Neuronal stem cell (in vitro differentiated cells): ENCODE results near the gene RANBP17.

Experiments
- DNase-seq: peaks from one replicate; pipeline ENCODE4 v3.0.0-alpha.2; 2013; ENCODE audit warnings: low spot score
- H2AFZ ChIP-seq: one replicate; pipeline ENCODE4 v1.6.1; 2013; ENCODE audit warnings: mild to moderate bottlenecking, low read length, inconsistent platforms
- H2AK5ac ChIP-seq: 2 replicates; pipeline ENCODE4 v1.6.1; 2013; ENCODE audit warnings: low read depth, mild to moderate bottlenecking, inconsistent platforms, low read length, moderate library complexity, mixed read lengths
- H2BK120ac ChIP-seq: 2 replicates; pipeline ENCODE4 v1.6.1; 2013; ENCODE audit warnings: low read depth, mild to moderate bottlenecking, inconsistent platforms, low read length, moderate library complexity, mixed read lengths
- H2BK12ac ChIP-seq: one replicate; pipeline ENCODE4 v1.6.1; 2013; ENCODE audit warnings: low read length, inconsistent platforms
- H2BK15ac ChIP-seq: 2 replicates; pipeline ENCODE4 v1.6.1; 2013; ENCODE audit warnings: mild to moderate bottlenecking, low read length, inconsistent platforms, mixed read lengths
- H2BK5ac ChIP-seq: one replicate; pipeline ENCODE4 v1.6.1; 2013; ENCODE audit warnings: inconsistent platforms, mild to moderate bottlenecking, low read length, moderate library complexity
- H3K14ac ChIP-seq: one replicate; pipeline ENCODE4 v1.6.1; 2013; ENCODE audit warnings: low read length, inconsistent platforms
- H3K18ac ChIP-seq: 2 replicates; pipeline ENCODE4 v1.6.1; 2013; ENCODE audit warnings: low read length, inconsistent platforms
- H3K23ac ChIP-seq: 2 replicates; pipeline ENCODE4 v1.6.1; 2013; ENCODE audit warnings: low read depth, mild to moderate bottlenecking, mixed read lengths, low read length, inconsistent platforms; ENCODE audit not compliant: poor library complexity
- H3K27ac ChIP-seq: replicated peaks from 3 replicates; pipeline ENCODE4 v1.5.1; 2013; ENCODE audit warnings: low read length, inconsistent platforms
- H3K27me3 ChIP-seq, 3 experiments: 2 replicates each; pipeline ENCODE4 v1.6.1; 2013; ENCODE audit warnings: low read length in 3 of 3, mild to moderate bottlenecking in 2 of 3, inconsistent platforms in 1 of 3, low read depth in 1 of 3, mixed read lengths in 1 of 3, moderate library complexity in 1 of 3; ENCODE audit not compliant: control insufficient read depth in 3 of 3, insufficient read depth in 3 of 3
- H3K36me3 ChIP-seq, 2 donors: replicated peaks in 1 of 2; 2 replicates each; pipeline ENCODE4 v1.6.1; 2013; ENCODE audit warnings: low read length in 2 of 2; ENCODE audit not compliant: control insufficient read depth in 2 of 2, insufficient read depth in 2 of 2
- H3K4ac ChIP-seq: 2 replicates; pipeline ENCODE4 v1.6.1; 2013; ENCODE audit warnings: inconsistent platforms, mild to moderate bottlenecking, low read length, moderate library complexity
- H3K4me1 ChIP-seq, 2 donors: 1 replicate in 1 of 2; 2 replicates in 1 of 2; pipeline ENCODE4 v1.6.1; 2013; ENCODE audit warnings: low read length in 2 of 2, low read depth in 1 of 2; ENCODE audit not compliant: control insufficient read depth in 2 of 2, insufficient read depth in 1 of 2
- H3K4me2 ChIP-seq: one replicate; pipeline ENCODE4 v1.6.1; 2013; ENCODE audit warnings: mild to moderate bottlenecking, low read length, inconsistent platforms; ENCODE audit not compliant: insufficient read depth, poor library complexity, severe bottlenecking
- H3K4me3 ChIP-seq, 2 donors: 2 replicates each; pipeline ENCODE4 v1.5.1; 2013; ENCODE audit warnings: low read length in 2 of 2, mild to moderate bottlenecking in 2 of 2, inconsistent platforms in 1 of 2, moderate library complexity in 1 of 2
- H3K79me1 ChIP-seq: one replicate; pipeline ENCODE4 v1.6.1; 2013; ENCODE audit warnings: low read depth, mild to moderate bottlenecking, inconsistent platforms, low read length, moderate library complexity
- H3K9ac ChIP-seq: one replicate; pipeline ENCODE4 v1.6.1; 2013; ENCODE audit warnings: mild to moderate bottlenecking, low read depth, low read length, inconsistent platforms; ENCODE audit not compliant: poor library complexity
- H3K9me3 ChIP-seq, 2 donors: replicated peaks in 1 of 2; 2 replicates each; pipeline versions ENCODE3 to v1.6.1; 2013; ENCODE audit warnings: low read length in 2 of 2, mild to moderate bottlenecking in 2 of 2, inconsistent platforms in 1 of 2, low read depth in 1 of 2, mixed read lengths in 1 of 2, moderate library complexity in 1 of 2; ENCODE audit not compliant: control insufficient read depth in 2 of 2, insufficient read depth in 1 of 2
- H4K8ac ChIP-seq: one replicate; pipeline ENCODE4 v1.6.1; 2013; ENCODE audit warnings: low read depth, mild to moderate bottlenecking, inconsistent platforms, low read length, moderate library complexity
- H4K91ac ChIP-seq: one replicate; pipeline ENCODE4 v1.6.1; 2013; ENCODE audit warnings: low read length, low read depth, mild to moderate bottlenecking, inconsistent platforms; ENCODE audit not compliant: poor library complexity
- WGBS, 2 donors: extraction: QIAGEN DNeasy Blood & Tissue Kit; methylation state at CpG; one replicate each; pipeline ENCODE4 v1.1.7; 2013; ENCODE audit warnings: missing lambda C conversion rate in 2 of 2, mixed read lengths in 1 of 2; ENCODE audit not compliant: insufficient read length in 2 of 2, insufficient replicate concordance in 1 of 2; ENCODE audit errors: extremely low coverage in 2 of 2; 5-methylcytosine and 5-hydroxymethylcytosine counted together

RANBP17 gene

GRCh38 chr5:171120986-171121622 is 259.3 kb downstream of the RANBP17 start:
- H2BK5ac ChIP-seq, result no peak overlapping the region
- H4K91ac ChIP-seq, result no peak overlapping the region
- H2AFZ ChIP-seq, result no peak overlapping the region
- no peak overlapping the region for H3K18ac ChIP-seq
- H3K9me3 ChIP-seq, result peaks cover 0 to 6% of the 10 kb centered on the region in 2 donors
- no peak overlapping the region for H2AK5ac ChIP-seq
- no peak overlapping the region for H2BK15ac ChIP-seq
- H3K36me3 ChIP-seq, result peaks cover 2 to 10% of the 10 kb centered on the region in 2 donors
- H3K14ac ChIP-seq, result no peak overlapping the region
- no peak for DNase-seq
- H3K4me2 ChIP-seq, result no peak overlapping the region
- H4K8ac ChIP-seq, result no peak overlapping the region
- no peak overlapping the region for H2BK120ac ChIP-seq
- H3K4ac ChIP-seq, result no peak overlapping the region
- WGBS, 2 donors, result no CpG with 5 or more reads among the region's 15 CpGs
- H2BK12ac ChIP-seq, result no peak overlapping the region
- peaks cover 0 to 7% of the 10 kb centered on the region in 2 donors for H3K4me1 ChIP-seq
- H3K9ac ChIP-seq, result no peak overlapping the region
- no peak overlapping the region for H3K23ac ChIP-seq
- peak overlapping the region in 1 of 2 donors; percentile 42 for H3K4me3 ChIP-seq
- no peaks in the 10 kb centered on the region for H3K27me3 ChIP-seq
- no peak overlapping the region for H3K27ac ChIP-seq
- H3K79me1 ChIP-seq, result no peaks in the 10 kb centered on the region

GRCh38 chr5:171121638-171122037 is 259.8 kb downstream of the RANBP17 start:
- Histone ChIP-seq H2BK15ac (no peak overlapping the region), H3K36me3 (peaks cover 2 to 10% of the 10 kb centered on the region in 2 donors), H4K8ac (no peak overlapping the region), H2BK5ac (no peak overlapping the region), H3K4me3 (peak overlapping the region in 1 of 2 donors; percentile 42), H2AFZ (no peak overlapping the region), H3K27me3 (no peaks in the 10 kb centered on the region), H4K91ac (no peak overlapping the region), H3K27ac (no peak overlapping the region), H3K9me3 (peaks cover 0 to 6% of the 10 kb centered on the region in 2 donors), H2AK5ac (no peak overlapping the region), H3K79me1 (no peaks in the 10 kb centered on the region), H3K23ac (no peak overlapping the region), H3K4me1 (peaks cover 0 to 7% of the 10 kb centered on the region in 2 donors), H3K9ac (no peak overlapping the region), H3K18ac (no peak overlapping the region), H3K4ac (no peak overlapping the region), H2BK120ac (no peak overlapping the region), H3K4me2 (no peak overlapping the region), H3K14ac (no peak overlapping the region), H2BK12ac (no peak overlapping the region)
- DNase-seq, result no peak
- no CpG with 5 or more reads among the region's 3 CpGs for WGBS, 2 donors

DNA sequence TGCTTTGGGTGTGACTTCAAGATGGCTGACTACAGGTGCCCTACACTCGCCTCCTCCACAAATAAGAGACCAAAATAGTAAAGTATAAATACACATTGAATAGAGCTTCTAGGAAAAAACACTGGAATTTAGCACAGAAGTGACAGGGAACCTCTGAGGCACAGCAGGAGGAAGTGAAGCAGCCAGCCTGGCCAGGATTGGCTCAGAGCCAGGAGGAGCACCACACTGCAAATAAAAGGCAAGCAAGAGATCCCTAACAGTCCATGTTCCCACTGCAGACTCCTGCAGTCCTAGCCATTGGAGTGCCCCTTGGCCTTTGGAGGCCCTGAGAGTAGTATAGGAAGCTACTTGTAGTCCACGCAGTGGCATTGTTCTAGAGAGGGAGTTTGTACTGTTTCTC is 260.6 kb downstream of the RANBP17 start:
- Histone ChIP-seq H2BK5ac (no peak overlapping the region), H3K27ac (no peak overlapping the region), H2BK15ac (no peak overlapping the region), H3K9ac (no peak overlapping the region), H4K8ac (no peak overlapping the region), H2BK12ac (no peak overlapping the region), H2AK5ac (no peak overlapping the region), H3K36me3 (peaks cover 2 to 10% of the 10 kb centered on the region in 2 donors), H3K79me1 (no peaks in the 10 kb centered on the region), H2BK120ac (no peak overlapping the region), H3K18ac (no peak overlapping the region), H3K4me1 (peaks cover 0 to 7% of the 10 kb centered on the region in 2 donors), H3K27me3 (no peaks in the 10 kb centered on the region), H3K9me3 (peaks cover 0 to 6% of the 10 kb centered on the region in 2 donors), H2AFZ (no peak overlapping the region), H3K14ac (peak overlapping the region; percentile 87), H4K91ac (no peak overlapping the region), H3K4me2 (no peak overlapping the region), H3K4me3 (no peak overlapping the region), H3K4ac (no peak overlapping the region), H3K23ac (no peak overlapping the region)
- no peak for DNase-seq
- no CpG with 5 or more reads among the region's 2 CpGs for WGBS, 2 donors

- H3K18ac ChIP-seq, result no peak overlapping the region
- no peak overlapping the region for H4K91ac ChIP-seq
- peaks cover 2 to 10% of the 10 kb centered on the region in 2 donors for H3K36me3 ChIP-seq
- H2AFZ ChIP-seq, result no peak overlapping the region
- H3K14ac ChIP-seq, result no peak overlapping the region
- no peak overlapping the region for H2BK120ac ChIP-seq
- peaks cover 0 to 6% of the 10 kb centered on the region in 2 donors for H3K9me3 ChIP-seq
- no peak overlapping the region for H3K4ac ChIP-seq
- H3K27ac ChIP-seq, result no peak overlapping the region
- H3K27me3 ChIP-seq, result no peaks in the 10 kb centered on the region
- DNase-seq, result no peak
- no peak overlapping the region for H3K4me2 ChIP-seq
- H2BK5ac ChIP-seq, result no peak overlapping the region
- H2BK15ac ChIP-seq, result no peak overlapping the region
- no peak overlapping the region for H3K23ac ChIP-seq
- H3K79me1 ChIP-seq, result no peaks in the 10 kb centered on the region
- H2BK12ac ChIP-seq, result no peak overlapping the region
- H2AK5ac ChIP-seq, result no peak overlapping the region
- H3K4me1 ChIP-seq, result peaks cover 0 to 7% of the 10 kb centered on the region in 2 donors
- no CpG with 5 or more reads among the region's 4 CpGs for WGBS, 2 donors
- H3K4me3 ChIP-seq, result peak overlapping the region in 1 of 2 donors; percentile 60
- H4K8ac ChIP-seq, result no peak overlapping the region
- no peak overlapping the region for H3K9ac ChIP-seq
These were observed 261.6 kb downstream of the RANBP17 start for GRCh38 chr5:171123417-171123816.
